GM19395 (cell line): Measurements from ENCODE around the gene PTAR1.
"Not testable (repeated sequence)": the region's sequence is repeated elsewhere in the genome, so short reads cannot be mapped to it uniquely, and the experiment has no call there.

Experiments used
- ATAC-seq: cut with Tn5 transposase; IDR thresholded peaks from one replicate; pipeline ENCODE4 v1.9.1; 2021; ENCODE audit warnings: mild to moderate bottlenecking, moderate library complexity; ENCODE audit not compliant: unreplicated experiment

Gene PTAR1

GRCh38 chr9:69759421-69760277 is at the start of gene PTAR1:
PTAR1 (minus strand) TSS chr9:69760011; CDS start chr9:69759938, 73 bp downstream.
- peak; percentile 89 for ATAC-seq

GRCh38 chr9:69809304-69809863 is 49.6 kb upstream of the PTAR1 start:
- ATAC-seq = no peak

GRCh38 chr9:69806627-69807026 is 46.8 kb upstream of the PTAR1 start:
- no peak for ATAC-seq

- ATAC-seq = no peak
These were observed 46.2 kb upstream of the PTAR1 start for GRCh38 chr9:69805962-69806515.

- no peak for ATAC-seq
These were observed 42.2 kb upstream of the PTAR1 start for GRCh38 chr9:69801989-69802388.

- not testable (repeated sequence) for ATAC-seq
These were observed 40.2 kb upstream of the PTAR1 start for GRCh38 chr9:69800027-69800426.

- ATAC-seq = not testable (repeated sequence)
These were observed 39.7 kb upstream of the PTAR1 start for GRCh38 chr9:69799521-69799920.

GRCh38 chr9:69798744-69799143 is 38.9 kb upstream of the PTAR1 start:
- ATAC-seq = no peak

GRCh38 chr9:69797675-69798074 is 37.9 kb upstream of the PTAR1 start:
- ATAC-seq = no peak

- ATAC-seq = no peak
These were observed 34.5 kb upstream of the PTAR1 start for GRCh38 chr9:69794356-69794755.

GRCh38 chr9:69785757-69786156 is 25.9 kb upstream of the PTAR1 start:
- ATAC-seq = no peak

- no peak for ATAC-seq
These were observed 13.4 kb upstream of the PTAR1 start for GRCh38 chr9:69773258-69773657.

- ATAC-seq = no peak
These were observed 12.1 kb upstream of the PTAR1 start for GRCh38 chr9:69771775-69772418.

- ATAC-seq = no peak
These were observed 8.9 kb upstream of the PTAR1 start for GRCh38 chr9:69768716-69769115.

- no peak for ATAC-seq
These were observed 8.3 kb upstream of the PTAR1 start for GRCh38 chr9:69768101-69768500.

GRCh38 chr9:69763862-69764261 is 4.1 kb upstream of the PTAR1 start:
- ATAC-seq = not testable (repeated sequence)

- ATAC-seq = no peak
These were observed 2.7 kb upstream of the PTAR1 start for GRCh38 chr9:69762527-69762926.

- ATAC-seq = peak; percentile 4
These were observed 433 bp upstream of the PTAR1 start for GRCh38 chr9:69760278-69760610.

GRCh38 chr9:69759021-69759420 is 790 bp downstream of the PTAR1 start:
- peak; percentile 8 for ATAC-seq

- ATAC-seq = no peak
These were observed 1.7 kb downstream of the PTAR1 start for GRCh38 chr9:69757996-69758675.

- ATAC-seq = no peak
These were observed 4.6 kb downstream of the PTAR1 start for GRCh38 chr9:69755205-69755604.
